GM23248 (cell line): ENCODE results near the gene ATP2B2.

Experiments
- EZH2 ChIP-seq: fragments of 200-600 bp; sonication (generic); IDR thresholded peaks from 2 replicates; pipeline ENCODE4 v1.6.1; 2018; ENCODE audit warnings: antibody characterized with exemption, mild to moderate bottlenecking; ENCODE audit not compliant: insufficient read depth, poor library complexity, severe bottlenecking
- EZH2phosphoT487 ChIP-seq: fragments of 200-600 bp; sonication (generic); IDR thresholded peaks from 2 replicates; pipeline ENCODE4 v1.6.1; 2018; ENCODE audit warnings: antibody characterized with exemption, moderate library complexity, mild to moderate bottlenecking, low read depth; ENCODE audit not compliant: insufficient read depth

- no peak for TF ChIP-seq EZH2
- TF ChIP-seq EZH2phosphoT487: no peak
Measured at GRCh38 chr3:10472877-10473440, 32.4 kb downstream of the ATP2B2 start.
